ENCODE data around the gene VCL. TPM values are rescaled to one million over a fixed set of nuclear protein-coding genes. Genes with fewer than 3 reads are reported as not detected.

Gene VCL
- total RNA-seq, 2 donors from 2014 or later, result 24.4 to 31.6 TPM

GRCh38 chr10:74093530-74094164, 95.7 kb downstream of the VCL start:
- intact Hi-C loops (cut with DNase I), result no loop called here
- TF ChIP-seq POLR2A (IDR thresholded peaks at IDR 0.05) (no peak), CTCF (IDR thresholded peaks at IDR 0.05) (no peak)
- H3K9me3 ChIP-seq, result no peaks in the 10 kb centered on the region
- no peak overlapping the region for H3K27ac ChIP-seq
- ATAC-seq (no peak), DNase-seq (no peak)
- no peak overlapping the region for H3K4me3 ChIP-seq
- no peaks in the 10 kb centered on the region for H3K27me3 ChIP-seq
- no peaks in the 10 kb centered on the region for H3K4me1 ChIP-seq
- 78 to 85% methylated on average over 4 of the region's 4 CpGs for WGBS, 2 donors
- H3K36me3 ChIP-seq (replicated peaks in 1 of 2; ENCODE audit: insufficient read depth in 1 of 2, low read depth in 2 of 2), result peaks cover 12 to 28% of the 10 kb centered on the region in 2 donors

- 82 to 91% methylated on average over 6 to 7 of the region's 7 CpGs for WGBS, 2 donors
- Histone ChIP-seq H3K27me3 (no peaks in the 10 kb centered on the region), H3K4me1 (no peaks in the 10 kb centered on the region), H3K4me3 (no peak overlapping the region), H3K9me3 (no peaks in the 10 kb centered on the region), H3K27ac (no peak overlapping the region), H3K36me3 (replicated peaks in 1 of 2; ENCODE audit: insufficient read depth in 1 of 2, low read depth in 2 of 2) (peaks cover 12 to 25% of the 10 kb centered on the region in 2 donors)
- DNase-seq (no peak), ATAC-seq (no peak)
- TF ChIP-seq CTCF (IDR thresholded peaks at IDR 0.05) (no peak), POLR2A (IDR thresholded peaks at IDR 0.05) (no peak)
- intact Hi-C loops (cut with DNase I), result no loop called here
Measured at GRCh38 chr10:74094231-74094630, 96.3 kb downstream of the VCL start.

- TF ChIP-seq CTCF (IDR thresholded peaks at IDR 0.05) (no peak), POLR2A (IDR thresholded peaks at IDR 0.05) (no peak)
- WGBS, 2 donors, result 98% methylated on average over 2 of the region's 2 CpGs
- Histone ChIP-seq H3K27ac (no peak overlapping the region), H3K9me3 (no peaks in the 10 kb centered on the region), H3K27me3 (no peaks in the 10 kb centered on the region), H3K36me3 (replicated peaks in 1 of 2; ENCODE audit: insufficient read depth in 1 of 2, low read depth in 2 of 2) (peaks cover 9 to 22% of the 10 kb centered on the region in 2 donors), H3K4me3 (no peak overlapping the region), H3K4me1 (no peaks in the 10 kb centered on the region)
- DNase-seq, result no peak
- intact Hi-C loops (cut with DNase I), result no loop called here
- ATAC-seq, result no peak
Measured at GRCh38 chr10:74096777-74097176, 98.9 kb downstream of the VCL start.

GRCh38 chr10:74097776-74098175, 99.9 kb downstream of the VCL start:
- Histone ChIP-seq H3K9me3 (no peaks in the 10 kb centered on the region), H3K4me3 (no peak overlapping the region), H3K36me3 (replicated peaks in 1 of 2; ENCODE audit: insufficient read depth in 1 of 2, low read depth in 2 of 2) (peaks cover 9 to 23% of the 10 kb centered on the region in 2 donors), H3K27me3 (no peaks in the 10 kb centered on the region), H3K4me1 (no peaks in the 10 kb centered on the region), H3K27ac (no peak overlapping the region)
- DNase-seq (peak in 2 of 4 donors; percentile 19 to 41), ATAC-seq (peak; percentile 21)
- intact Hi-C loops (cut with DNase I), result no loop called here
- WGBS, 2 donors, result 47 to 49% methylated on average over 9 of the region's 9 CpGs
- TF ChIP-seq CTCF (IDR thresholded peaks at IDR 0.05), result no peak

GRCh38 chr10:74099420-74099819, 101.5 kb downstream of the VCL start:
- peaks cover 9 to 24% of the 10 kb centered on the region in 2 donors for H3K36me3 ChIP-seq (replicated peaks in 1 of 2; ENCODE audit: insufficient read depth in 1 of 2, low read depth in 2 of 2)
- no peaks in the 10 kb centered on the region for H3K9me3 ChIP-seq
- intact Hi-C loops (cut with DNase I), result no loop called here
- no peak for TF ChIP-seq CTCF (IDR thresholded peaks at IDR 0.05)
- no peak overlapping the region for H3K27ac ChIP-seq
- no peak for ATAC-seq
- H3K4me1 ChIP-seq, result no peaks in the 10 kb centered on the region
- 82 to 86% methylated on average over 3 of the region's 3 CpGs for WGBS, 2 donors
- no peaks in the 10 kb centered on the region for H3K27me3 ChIP-seq
- H3K4me3 ChIP-seq, result no peak overlapping the region
- no peak for DNase-seq
